GM21717 (cell line): ENCODE data around the gene ADPRM.
"Not testable (repeated sequence)": the region's sequence is repeated elsewhere in the genome, so short reads cannot be mapped to it uniquely, and the experiment has no call there.

Source experiments
- ATAC-seq: cut with Tn5 transposase; IDR thresholded peaks from one replicate; pipeline ENCODE4 v1.9.1; 2021; ENCODE audit warnings: mild to moderate bottlenecking, moderate library complexity; ENCODE audit not compliant: unreplicated experiment

Gene ADPRM

DNA sequence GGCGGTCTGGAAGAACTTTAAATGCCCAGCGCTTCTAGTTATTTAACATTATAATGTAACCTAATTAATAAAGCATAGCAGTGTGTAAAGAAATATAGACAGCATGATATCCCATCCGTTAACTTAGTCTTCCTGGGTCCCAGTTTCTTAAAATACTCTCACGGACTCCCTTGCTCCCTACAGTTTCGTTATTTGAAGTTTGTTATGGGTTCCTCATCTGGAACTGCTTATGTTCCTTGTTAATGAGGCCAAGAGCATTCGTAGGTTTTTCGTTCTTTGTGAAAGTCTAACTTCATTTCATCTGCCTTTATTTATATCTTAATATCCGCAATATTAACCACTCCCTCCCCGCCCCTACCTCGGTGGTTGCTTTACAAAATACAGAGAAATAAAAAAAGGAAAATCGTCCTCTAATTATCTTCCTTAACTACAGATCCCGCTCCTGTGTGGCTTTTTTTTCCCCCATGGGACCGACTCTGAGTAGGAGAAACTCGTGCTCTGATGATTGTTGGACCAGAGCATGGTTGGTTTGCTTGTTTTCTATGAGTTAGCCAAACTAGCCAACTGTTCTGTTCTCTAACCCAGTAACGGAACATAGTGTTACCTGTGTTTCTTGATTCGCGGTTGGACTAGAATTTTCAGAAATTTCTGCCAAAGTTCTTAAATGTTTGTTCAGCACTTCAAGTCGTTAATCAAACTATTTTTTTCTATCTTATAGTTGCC is 863 bp downstream of the ADPRM start:
- no peak for ATAC-seq

DNA sequence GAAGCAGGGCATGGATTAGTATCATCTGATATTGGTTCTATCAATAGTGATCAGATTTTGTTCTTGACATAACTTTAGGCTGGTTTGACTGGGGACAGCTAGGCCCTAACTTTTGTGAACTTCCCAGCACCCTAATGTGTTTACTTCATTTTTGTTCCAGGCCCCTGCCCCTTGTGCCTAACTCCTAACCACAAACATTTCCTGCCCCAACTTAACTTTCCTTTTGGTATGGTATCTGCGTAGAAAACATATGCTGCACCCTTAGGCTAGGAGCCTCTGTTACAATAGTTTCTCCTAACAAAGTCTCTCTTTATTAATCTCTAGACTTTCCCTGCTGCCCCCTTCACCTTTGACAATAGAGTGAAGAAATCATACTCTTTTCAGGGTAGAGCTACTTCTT is 2.5 kb downstream of the ADPRM start:
- no peak for ATAC-seq

DNA sequence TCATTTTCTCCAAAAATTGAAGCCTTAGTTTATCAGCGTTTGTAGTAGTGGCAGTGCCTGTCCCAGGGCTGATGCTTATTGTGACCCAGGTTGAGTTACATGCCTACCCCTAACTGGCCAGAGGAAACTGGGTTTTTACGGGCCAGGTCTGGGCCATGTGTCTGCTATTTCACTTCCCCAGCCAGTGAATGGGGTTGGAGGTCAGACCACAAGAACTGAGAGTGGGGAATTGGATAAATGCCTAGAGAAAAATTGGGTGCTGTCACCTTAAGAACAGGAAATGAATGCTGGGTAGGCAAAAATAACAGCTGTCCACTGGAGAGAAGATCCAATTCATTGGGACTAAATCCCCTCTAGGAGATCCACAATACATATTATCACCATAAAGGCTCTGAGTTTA is 5.2 kb downstream of the ADPRM start:
- ATAC-seq: no peak

DNA sequence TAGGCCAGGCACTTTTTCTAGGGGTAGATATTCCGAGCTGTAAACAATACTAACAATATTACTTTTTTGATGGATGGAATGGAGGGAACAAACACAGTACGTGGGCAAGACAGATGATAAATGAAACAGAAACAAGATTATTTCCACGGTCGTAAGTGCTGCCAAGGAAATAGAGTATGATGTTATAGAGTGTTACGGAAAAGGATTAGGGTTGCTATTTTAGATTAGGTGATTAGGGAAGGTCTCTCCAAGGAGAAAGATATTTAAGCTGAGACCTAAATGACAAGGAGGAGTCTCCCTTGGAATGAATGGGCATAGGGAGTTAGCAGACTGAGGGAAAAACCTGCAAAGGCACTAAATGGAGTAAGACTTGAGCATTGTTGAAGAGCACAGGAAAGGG is 8.3 kb downstream of the ADPRM start:
- ATAC-seq: no peak

DNA sequence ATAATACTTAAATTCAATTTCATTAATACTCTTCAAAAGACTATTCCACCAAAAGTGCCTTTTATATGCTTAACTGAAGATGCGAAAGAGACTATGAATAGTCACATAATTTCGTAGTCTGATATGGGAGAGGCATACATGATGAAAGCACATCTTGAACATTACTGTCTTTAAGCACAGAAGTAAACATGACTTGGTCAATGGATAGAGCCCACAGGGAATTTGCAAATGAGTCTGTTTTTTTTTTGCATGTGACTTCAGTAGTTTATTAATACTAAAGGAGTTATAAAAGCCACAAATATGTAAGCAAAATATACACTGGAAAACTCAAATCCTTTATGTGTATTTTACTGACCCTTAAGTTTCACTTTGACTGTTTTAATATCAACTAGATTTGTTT is 15.9 kb downstream of the ADPRM start:
- no peak for ATAC-seq

DNA sequence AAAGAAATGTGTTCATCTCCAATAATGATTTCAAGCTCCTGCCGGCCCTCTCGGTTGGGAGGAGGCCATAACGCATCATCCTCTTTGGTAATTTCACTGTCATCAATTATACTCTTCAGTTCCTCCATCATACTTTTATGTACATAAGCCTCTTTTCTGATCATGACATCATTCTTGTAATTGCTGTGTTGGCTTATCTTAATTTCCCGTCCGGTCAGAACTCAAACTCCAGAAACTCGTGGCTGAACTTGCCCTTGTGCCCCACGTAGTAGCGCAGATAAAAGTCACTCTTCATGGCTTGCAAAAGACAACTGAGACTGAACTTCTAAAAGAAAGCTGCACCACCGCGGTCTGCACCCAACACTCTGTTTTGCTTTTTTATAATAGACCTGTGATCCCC is 18.8 kb downstream of the ADPRM start:
- no peak for ATAC-seq

DNA sequence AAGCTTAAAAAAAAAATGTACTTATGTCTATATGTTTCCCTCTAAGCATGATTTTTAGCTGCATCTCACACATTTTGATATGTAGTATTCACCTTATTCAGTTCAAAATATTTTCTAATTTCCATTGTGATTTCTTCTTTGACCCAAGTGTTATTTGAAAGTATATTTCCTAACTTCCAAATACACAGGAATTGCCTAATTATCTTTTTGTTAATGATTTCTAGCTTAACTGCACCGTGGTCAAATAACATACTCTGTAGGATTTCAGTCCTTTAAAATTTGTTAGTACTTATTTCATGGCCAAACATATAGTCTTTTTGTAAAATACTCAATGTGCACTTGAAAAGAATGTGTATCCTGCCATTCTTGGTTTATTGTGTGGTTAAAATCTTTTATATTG is 21.2 kb downstream of the ADPRM start:
- no peak for ATAC-seq

DNA sequence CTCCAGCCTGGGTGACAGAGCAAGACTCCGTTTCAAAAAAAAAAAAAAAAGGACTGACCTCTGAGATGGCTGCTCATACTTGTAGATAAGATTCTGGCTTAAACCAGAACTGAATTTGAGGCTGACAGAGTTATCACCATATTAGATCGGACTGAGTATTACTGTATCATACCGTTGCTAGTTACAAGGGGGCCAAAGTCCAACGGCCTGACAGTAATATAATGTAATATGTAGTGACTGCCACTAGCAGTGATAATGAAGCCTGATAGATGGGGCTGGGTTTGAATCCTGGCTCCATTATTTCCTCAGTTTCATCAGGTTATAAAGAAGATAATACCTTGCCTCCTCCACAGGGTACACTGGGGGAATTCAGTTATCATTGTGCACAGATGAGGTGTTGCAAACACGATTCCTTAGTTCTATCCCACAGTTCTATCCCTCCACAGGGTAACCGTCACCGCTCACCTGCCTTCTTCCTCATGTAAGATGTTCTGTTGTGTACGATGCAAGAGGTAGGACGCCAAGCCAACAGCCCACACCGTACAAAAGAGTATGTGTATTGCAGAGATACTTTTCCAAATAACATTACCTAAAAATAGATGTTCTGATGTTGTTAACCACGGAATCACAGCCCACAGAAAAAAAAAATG is 27.3 kb downstream of the ADPRM start:
- ATAC-seq: no peak

DNA sequence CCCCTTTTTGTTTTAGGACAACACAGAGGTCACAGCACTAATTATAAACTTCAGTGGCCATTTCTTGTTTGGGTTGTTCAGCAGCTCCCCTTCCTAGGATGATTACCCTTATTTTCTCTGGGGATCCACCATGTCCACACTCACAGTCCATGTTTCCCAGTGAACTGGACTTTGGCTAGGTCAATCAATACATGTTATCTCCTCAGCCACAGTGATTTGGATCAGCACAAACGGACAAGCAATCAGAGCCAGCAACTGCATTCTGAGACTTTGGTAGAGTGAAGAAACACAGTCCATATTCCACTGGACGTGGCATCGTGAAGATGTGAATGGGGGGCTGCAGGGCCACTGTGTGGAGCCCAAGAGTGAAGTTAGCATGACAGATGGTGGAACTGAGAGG is 27.9 kb downstream of the ADPRM start:
- no peak for ATAC-seq

DNA sequence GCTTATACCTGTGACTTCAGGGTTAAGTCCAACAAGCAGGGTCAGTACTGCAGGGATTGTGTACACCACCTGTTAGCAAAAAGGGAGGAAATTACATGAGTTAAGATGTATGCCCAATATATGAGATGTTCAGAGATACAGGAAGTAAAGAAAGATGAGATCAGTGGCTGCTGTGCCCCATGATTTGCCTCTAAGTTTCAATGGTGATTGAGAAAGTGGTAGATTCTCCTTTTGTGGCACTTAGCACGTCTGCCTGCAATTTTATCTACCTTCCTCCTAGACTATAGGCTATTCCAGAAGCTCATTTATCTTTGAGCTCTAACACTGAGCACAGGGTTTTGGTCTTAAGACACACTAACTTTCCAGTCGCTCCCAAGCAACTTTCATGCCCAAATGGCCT is 28.8 kb downstream of the ADPRM start:
- no peak for ATAC-seq

DNA sequence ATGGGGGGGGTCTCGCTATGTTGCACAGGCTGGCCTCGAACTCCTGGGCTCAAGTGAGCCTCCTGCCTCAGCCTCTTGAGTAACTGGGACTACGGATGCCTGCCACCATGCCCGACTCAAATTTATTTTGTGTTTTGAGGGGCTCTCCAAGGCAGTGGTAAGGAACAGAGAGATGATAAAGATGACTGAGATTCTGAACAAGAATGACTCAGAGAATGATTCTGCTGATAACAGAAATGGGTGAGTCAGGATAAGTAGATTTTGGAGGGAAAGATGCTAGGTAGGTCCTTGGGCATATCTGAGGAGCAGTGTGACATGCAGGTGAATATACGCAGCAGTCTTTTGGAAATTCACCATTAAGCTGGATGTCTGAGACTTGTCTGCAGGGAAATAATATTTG is 29.8 kb downstream of the ADPRM start:
- ATAC-seq: no peak

DNA sequence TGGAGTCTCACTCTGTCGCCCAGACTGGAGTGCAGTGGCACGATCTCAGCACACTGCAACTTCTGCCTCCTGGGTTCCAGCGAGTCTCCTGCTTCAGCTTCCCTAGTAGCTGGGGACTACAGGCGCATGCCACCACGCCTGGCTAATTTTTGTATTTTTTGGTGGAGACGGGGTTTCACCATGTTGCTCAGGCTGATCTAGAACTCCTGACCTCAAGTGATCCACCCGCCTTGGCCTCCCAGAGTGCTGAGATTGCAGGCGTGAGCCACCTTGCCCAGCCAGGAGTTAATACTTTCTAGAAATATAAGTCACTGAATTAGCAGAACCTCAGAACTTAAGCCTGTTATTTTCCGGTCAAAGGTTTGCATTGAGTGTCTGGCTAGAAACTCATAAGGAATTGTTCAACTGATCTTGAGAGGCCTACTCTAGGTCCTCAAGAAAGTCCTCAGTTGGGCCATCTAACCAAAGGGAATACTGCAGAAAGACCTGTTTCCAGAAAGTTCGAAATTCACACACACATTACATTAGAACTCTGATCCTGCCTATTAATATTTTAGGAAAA is 31.0 kb downstream of the ADPRM start:
- ATAC-seq: no peak

DNA sequence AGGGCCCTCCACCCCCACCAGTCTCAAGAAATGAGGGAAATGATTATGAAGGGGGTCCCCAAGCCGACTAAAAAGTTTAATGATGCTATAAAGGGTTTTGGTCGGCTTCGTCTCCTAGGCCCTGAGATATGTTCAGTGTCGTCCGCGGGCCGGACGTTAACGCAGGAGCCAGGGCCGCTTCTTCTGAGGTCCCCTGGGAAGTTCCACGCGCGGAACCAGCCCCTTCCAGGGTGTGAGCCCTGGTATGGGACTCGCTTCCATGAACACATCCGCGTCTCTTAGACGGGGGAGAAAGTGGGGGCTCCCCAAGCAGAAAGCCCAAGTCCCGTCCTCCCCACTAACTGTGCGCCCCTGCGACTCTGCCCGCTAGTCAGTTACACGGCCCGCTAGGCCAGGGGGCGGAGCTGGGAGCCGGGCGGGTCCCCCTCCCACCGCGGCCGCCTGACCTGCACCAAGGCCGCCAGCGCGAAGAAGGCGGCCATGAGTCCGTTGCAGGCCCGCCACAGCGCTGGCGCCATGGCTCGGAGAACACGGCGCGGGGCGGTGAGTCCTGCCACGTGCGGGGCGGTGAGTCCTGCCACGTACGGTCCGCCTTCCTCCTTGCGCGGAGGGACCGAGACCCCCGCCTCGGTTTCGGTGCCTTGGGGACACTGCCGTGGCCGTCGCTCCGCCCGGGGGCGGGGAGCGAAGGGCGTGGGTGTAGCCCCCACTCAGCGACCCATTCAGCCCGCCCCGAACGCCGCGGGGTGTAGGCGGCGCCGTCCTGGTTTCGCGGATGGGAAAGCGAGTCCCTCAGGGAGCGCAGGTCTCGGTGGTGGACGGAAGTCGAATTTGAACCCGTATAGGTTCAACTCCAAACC is 32.2 kb downstream of the ADPRM start, which contains the start of gene TMEM220:
TMEM220 (minus strand) TSS at position 690 of the 860 bp plus-strand sequence; CDS start at position 518, 172 bp downstream.
- ATAC-seq: peak; percentile 68

DNA sequence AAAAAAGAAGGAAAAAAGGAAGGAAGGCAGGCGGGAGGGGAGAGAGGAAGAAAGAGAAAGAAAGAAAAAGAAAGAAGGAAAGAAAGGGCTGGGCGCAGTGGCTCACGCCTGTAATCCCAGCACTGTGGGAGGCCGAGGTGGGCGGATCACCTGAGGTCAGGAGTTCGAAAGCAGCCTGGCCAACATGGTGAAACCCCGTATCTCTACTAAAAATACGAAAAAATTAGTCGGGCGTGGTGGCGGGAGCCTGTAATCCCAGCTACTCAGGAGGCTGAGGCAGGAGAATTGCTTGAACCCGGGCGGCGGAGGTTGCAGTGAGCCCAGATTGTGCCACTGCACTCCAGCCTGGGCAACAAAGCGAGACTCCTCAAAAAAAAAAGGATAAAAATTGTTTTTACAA is 32.9 kb downstream of the ADPRM start:
- not testable (repeated sequence) for ATAC-seq

DNA sequence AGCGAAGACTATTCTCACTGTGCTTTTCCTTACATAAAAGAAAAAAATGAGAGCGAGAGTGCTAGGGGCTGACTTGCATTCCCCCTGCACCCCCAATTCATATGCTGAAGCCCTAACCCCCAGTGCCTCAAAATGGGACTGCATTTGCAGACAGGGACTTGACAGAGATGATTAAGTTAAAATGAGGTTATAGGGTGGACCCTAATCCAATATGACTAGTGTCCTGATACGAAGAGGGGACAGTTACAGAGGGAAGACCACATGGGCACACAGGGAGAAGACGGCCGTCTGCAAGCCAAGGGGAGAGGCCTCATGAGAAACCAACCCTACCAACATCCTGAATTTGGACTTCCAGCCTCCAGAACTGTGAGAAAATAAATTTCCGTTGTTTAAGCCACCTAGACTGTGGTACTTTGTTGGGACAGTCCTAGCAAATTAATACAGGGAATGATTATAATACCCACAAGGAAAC is 34.0 kb downstream of the ADPRM start:
- ATAC-seq: no peak

DNA sequence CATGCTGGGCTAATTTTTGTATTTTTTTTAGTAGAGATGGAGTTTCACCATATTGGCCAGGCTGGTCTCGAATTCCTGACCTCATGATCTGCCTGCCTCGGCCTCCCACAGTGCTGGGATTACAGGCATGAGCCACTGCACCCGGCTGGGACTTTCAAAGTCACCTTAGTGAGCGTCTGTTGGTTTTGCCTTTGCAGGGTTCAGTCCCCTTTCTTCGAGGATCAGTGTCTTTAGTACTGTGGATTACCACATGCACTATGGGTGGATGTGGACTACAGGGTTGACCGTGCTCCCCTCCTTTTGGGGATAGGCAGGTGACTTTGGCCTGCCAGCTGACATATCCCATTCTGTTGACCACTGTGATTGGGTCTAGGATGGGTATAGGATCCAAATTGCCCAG is 34.7 kb downstream of the ADPRM start:
- not testable (repeated sequence) for ATAC-seq

DNA sequence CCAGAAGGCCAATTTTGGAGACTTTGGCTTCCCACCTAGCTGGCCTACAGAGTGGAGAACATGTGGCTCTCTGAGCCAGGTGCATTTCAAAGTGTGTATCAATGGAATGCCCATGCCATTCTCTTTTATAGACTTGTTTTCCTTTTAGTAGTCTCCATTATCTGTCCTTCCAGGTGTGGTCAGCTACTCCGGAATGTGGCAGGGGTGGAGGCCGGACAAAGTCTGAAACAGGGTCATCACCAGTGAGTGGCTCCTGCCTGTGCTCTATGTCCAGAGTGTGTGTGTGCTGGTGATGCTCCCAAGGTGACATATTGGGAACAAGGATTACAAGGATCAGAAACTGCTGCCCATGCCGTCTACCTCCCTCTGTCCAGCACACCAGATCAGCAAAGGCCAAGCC is 36.3 kb downstream of the ADPRM start:
- ATAC-seq: no peak

DNA sequence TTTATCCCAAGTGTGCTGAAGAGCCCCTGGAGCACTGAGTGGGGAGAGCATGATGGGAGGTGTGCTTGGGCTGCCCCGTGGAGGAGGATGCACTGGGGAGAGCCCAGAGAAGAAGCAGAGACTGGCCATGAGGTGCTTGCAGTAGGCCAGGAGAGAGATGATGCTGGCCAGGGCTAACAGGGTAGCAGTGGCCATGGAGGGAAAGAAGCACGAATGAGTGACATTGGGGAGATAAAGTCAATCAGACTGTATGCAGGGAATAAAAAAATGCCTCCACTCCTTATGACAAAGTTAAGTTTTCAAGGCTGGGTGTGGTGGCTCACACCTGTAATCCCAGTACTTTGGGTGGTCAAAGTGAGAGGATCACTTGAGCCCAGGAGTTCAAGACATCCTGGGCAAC is 37.9 kb downstream of the ADPRM start:
- ATAC-seq: no peak

DNA sequence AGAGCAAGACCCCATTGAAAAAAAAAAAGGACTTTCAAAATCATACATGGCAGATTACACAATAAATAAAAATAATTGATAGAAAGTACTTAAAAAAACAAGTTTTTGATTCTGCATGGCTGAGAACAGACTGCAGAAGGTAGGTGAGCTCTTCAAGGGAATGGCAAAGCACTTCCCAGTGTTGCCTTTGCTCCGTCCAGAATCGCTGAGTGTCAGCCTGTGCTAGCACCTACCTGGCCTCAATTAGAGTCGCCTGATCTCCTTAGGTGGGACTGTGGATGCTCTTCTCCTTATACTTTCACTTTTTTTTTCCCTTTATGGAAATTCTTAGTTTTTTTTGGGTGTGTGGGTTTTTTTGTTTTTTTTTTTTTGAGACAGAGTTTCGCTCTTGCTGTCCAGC is 38.4 kb downstream of the ADPRM start:
- no peak for ATAC-seq

DNA sequence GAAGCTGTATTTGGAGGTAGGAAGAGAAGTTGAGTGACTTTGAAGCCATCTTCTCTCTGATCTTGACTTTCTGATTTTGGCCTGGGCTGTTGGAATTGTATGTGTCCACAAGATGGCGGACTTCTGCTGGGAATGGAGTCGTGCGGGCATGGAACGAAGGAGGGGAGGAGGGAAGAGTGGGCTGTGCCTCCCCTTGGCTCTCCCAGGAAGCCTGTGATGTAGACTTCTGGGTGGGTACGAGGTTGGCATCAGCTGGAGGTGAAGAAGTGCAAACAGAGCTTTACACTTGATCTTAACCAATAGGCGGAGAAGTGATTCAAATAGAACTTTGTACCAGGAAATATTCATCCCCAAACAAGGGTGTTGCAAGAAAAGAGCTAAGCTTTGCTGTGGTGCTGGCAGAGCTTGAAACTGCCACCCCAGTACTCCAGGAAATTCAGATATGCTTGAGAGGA is 39.8 kb downstream of the ADPRM start:
- ATAC-seq: no peak

DNA sequence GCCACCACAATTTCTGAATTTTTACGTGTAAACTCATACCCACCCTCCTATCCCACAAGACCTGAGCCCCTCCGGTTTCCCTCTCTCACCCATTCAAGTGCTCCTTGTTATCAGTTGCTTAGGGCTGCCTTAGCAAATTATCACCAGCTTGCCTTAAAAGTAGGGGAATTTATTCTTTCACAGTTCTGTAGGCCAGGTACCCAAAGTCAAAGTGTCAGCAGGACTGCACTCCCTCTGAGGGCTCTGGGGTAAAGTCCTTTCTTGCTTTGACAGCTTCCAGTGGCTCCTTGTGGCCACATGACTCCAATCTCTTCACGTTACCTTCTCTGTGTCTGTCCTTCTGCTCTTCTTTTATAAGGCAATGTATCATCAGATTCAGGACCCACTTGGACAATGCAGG is 40.3 kb downstream of the ADPRM start:
- no peak for ATAC-seq
